ENCODE measurements around the gene SELENOF. TPM values are rescaled to one million over a fixed set of nuclear protein-coding genes. Genes with fewer than 3 reads are reported as not detected.

SELENOF gene
- total and polyA plus RNA-seq, 2 donors from 2014 or later, result 207 to 239 TPM

Other genes starting within 250 kb of the SELENOF start
- gene SH3GLB1, start 209.6 kb downstream of the SELENOF start, total RNA-seq, result 79.7 TPM
- gene SH3GLB1, start 209.6 kb downstream of the SELENOF start, polyA plus RNA-seq (ENCODE audit: insufficient read depth, low read depth, low replicate concordance), result 47.9 TPM
- 27.1 TPM for gene HS2ST1, start 509 bp upstream of the SELENOF start, total RNA-seq
- gene HS2ST1, start 509 bp upstream of the SELENOF start, polyA plus RNA-seq (ENCODE audit: insufficient read depth, low read depth, low replicate concordance), result 10.3 TPM

All from kidney (tissue), 2 donors.